IMR-90 (cell line): Measurements from ENCODE around the gene ISG20L2.
A peak's percentile ranks its signal among the peaks of the same experiment; 100 is the strongest.

Source experiments
- BHLHE40 ChIP-seq: fragments of 150-350 bp; IDR thresholded peaks from 2 replicates; pipeline ENCODE4 v1.6.1; 2016; ENCODE audit warnings: mild to moderate bottlenecking, low read depth, low read length
- CEBPB ChIP-seq: IDR thresholded peaks from 2 replicates; pipeline ENCODE4 v1.6.1; 2012; ENCODE audit warnings: low read depth, low read length, improper control_type of control experiment
- CHD1 ChIP-seq: IDR thresholded peaks from 2 replicates; pipeline ENCODE4 v1.6.1; 2012; ENCODE audit warnings: low read depth, low read length, improper control_type of control experiment
- POLR2A ChIP-seq: IDR thresholded peaks from 2 replicates; pipeline ENCODE4 v1.6.1; 2012; ENCODE audit warnings: mild to moderate bottlenecking, low read depth, low read length
- SMC3 ChIP-seq: fragments of 150-350 bp; IDR thresholded peaks from 2 replicates; pipeline ENCODE4 v1.6.1; 2016; ENCODE audit warnings: low read depth, mild to moderate bottlenecking, antibody characterized with exemption, low read length, moderate library complexity
- TF ChIP-seq, protein P1 (sequence below): conservative IDR thresholded peaks from 2 replicates; pipeline ENCODE4 v1.5.1; 2012; ENCODE audit warnings: mild to moderate bottlenecking, low read depth, low read length, improper control_type of control experiment
- TF ChIP-seq, protein P2 (sequence below): fragments of 150-350 bp; IDR thresholded peaks from 2 replicates; pipeline ENCODE4 v1.6.1; 2017; ENCODE audit warnings: mild to moderate bottlenecking, antibody characterized with exemption, low read length, low read depth

DNA sequence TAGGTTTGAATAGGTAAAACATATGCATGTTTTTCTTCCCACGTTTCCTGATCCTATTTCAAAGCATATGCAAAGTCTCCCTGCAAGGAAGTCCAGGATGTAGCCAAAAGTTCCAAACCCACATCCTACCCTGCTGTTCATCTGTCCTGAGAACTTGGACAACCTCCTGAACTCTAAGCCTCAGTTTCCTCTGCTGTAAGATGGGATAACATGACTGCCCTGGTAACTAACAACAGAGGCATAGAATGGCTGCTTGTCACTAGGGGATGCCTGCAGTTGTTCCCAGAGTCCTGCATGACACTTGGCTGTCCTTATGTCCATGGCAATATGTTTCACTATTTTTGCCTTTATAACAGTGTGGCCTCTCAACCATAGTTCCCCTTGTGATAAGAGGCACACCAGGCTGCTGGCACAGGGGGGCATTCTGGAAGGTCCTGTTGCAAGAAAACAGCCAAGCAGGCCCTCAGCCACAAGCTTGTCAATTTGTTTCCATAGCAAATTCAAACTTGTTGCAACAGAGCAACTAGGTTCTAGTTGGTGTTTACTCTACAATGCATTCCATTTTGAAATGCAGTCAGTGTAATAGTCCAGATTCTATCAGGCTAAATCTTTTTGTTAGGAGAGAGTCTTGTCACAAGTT lies 24.4 kb upstream of the ISG20L2 start:
- TF ChIP-seq POLR2A = no peak
- TF ChIP-seq, protein P1, sequence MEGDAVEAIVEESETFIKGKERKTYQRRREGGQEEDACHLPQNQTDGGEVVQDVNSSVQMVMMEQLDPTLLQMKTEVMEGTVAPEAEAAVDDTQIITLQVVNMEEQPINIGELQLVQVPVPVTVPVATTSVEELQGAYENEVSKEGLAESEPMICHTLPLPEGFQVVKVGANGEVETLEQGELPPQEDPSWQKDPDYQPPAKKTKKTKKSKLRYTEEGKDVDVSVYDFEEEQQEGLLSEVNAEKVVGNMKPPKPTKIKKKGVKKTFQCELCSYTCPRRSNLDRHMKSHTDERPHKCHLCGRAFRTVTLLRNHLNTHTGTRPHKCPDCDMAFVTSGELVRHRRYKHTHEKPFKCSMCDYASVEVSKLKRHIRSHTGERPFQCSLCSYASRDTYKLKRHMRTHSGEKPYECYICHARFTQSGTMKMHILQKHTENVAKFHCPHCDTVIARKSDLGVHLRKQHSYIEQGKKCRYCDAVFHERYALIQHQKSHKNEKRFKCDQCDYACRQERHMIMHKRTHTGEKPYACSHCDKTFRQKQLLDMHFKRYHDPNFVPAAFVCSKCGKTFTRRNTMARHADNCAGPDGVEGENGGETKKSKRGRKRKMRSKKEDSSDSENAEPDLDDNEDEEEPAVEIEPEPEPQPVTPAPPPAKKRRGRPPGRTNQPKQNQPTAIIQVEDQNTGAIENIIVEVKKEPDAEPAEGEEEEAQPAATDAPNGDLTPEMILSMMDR = no peak
- TF ChIP-seq, protein P2, sequence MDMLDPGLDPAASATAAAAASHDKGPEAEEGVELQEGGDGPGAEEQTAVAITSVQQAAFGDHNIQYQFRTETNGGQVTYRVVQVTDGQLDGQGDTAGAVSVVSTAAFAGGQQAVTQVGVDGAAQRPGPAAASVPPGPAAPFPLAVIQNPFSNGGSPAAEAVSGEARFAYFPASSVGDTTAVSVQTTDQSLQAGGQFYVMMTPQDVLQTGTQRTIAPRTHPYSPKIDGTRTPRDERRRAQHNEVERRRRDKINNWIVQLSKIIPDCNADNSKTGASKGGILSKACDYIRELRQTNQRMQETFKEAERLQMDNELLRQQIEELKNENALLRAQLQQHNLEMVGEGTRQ = no peak
- TF ChIP-seq BHLHE40 = no peak
- TF ChIP-seq SMC3 = no peak
- peak; percentile 82 for TF ChIP-seq CEBPB
- TF ChIP-seq CHD1 = no peak
